ENCODE measurements around the gene SRGAP2B. TPM values are rescaled to one million over a fixed set of nuclear protein-coding genes. Genes with fewer than 3 reads are reported as not detected.
"Not testable (repeated sequence)": the region's sequence is repeated elsewhere in the genome, so short reads cannot be mapped to it uniquely, and the experiment has no call there.

The SRGAP2B gene
- total RNA-seq, 1 donor from 2014 or later, result 11.5 TPM

GRCh38 chr1:145008388-145008787 is 86.7 kb downstream of the SRGAP2B start:
- intact Hi-C loops (cut with DNase I); DNase-seq (ENCODE audit: low spot score): not testable (repeated sequence)

- DNase-seq (ENCODE audit: low spot score); intact Hi-C loops (cut with DNase I): not testable (repeated sequence)
Measured at GRCh38 chr1:145005142-145005541, 90.0 kb downstream of the SRGAP2B start.

GRCh38 chr1:145001381-145001780 is 93.7 kb downstream of the SRGAP2B start:
- DNase-seq (ENCODE audit: low spot score); intact Hi-C loops (cut with DNase I): not testable (repeated sequence)

GRCh38 chr1:145000743-145001326 is 94.3 kb downstream of the SRGAP2B start:
- intact Hi-C loops (cut with DNase I); DNase-seq (ENCODE audit: low spot score): not testable (repeated sequence)

GRCh38 chr1:145000074-145000742 is 94.9 kb downstream of the SRGAP2B start:
- DNase-seq (ENCODE audit: low spot score); intact Hi-C loops (cut with DNase I): not testable (repeated sequence)

GRCh38 chr1:144998981-144999273 is 96.2 kb downstream of the SRGAP2B start:
- DNase-seq (ENCODE audit: low spot score); intact Hi-C loops (cut with DNase I): not testable (repeated sequence)

GRCh38 chr1:144998134-144998980 is 96.8 kb downstream of the SRGAP2B start:
- DNase-seq (ENCODE audit: low spot score); intact Hi-C loops (cut with DNase I): not testable (repeated sequence)

- intact Hi-C loops (cut with DNase I); DNase-seq (ENCODE audit: low spot score): not testable (repeated sequence)
Measured at GRCh38 chr1:144995833-144996410, 99.2 kb downstream of the SRGAP2B start.

- intact Hi-C loops (cut with DNase I); DNase-seq (ENCODE audit: low spot score): not testable (repeated sequence)
Measured at GRCh38 chr1:144992915-144993314, 102.2 kb downstream of the SRGAP2B start.

- intact Hi-C loops (cut with DNase I); DNase-seq (ENCODE audit: low spot score): not testable (repeated sequence)
Measured at GRCh38 chr1:144990611-144991010, 104.5 kb downstream of the SRGAP2B start.

- not testable (repeated sequence) for DNase-seq (ENCODE audit: low spot score)
Measured at GRCh38 chr1:144987131-144987530, 108.0 kb downstream of the SRGAP2B start.

GRCh38 chr1:144986171-144986860 is 108.8 kb downstream of the SRGAP2B start:
- DNase-seq (ENCODE audit: low spot score); intact Hi-C loops (cut with DNase I): not testable (repeated sequence)

More at GRCh38 chr1:144987131-144987530, 108.0 kb downstream of the SRGAP2B start:
- intact Hi-C loops (cut with DNase I), result not testable (repeated sequence)

- intact Hi-C loops (cut with DNase I); DNase-seq (ENCODE audit: low spot score): not testable (repeated sequence)
Measured at GRCh38 chr1:144985550-144986170, 109.5 kb downstream of the SRGAP2B start.

- DNase-seq (ENCODE audit: low spot score); intact Hi-C loops (cut with DNase I): not testable (repeated sequence)
Measured at GRCh38 chr1:144982802-144983525, 112.2 kb downstream of the SRGAP2B start.

GRCh38 chr1:144981157-144981556 is 114.0 kb downstream of the SRGAP2B start:
- DNase-seq (ENCODE audit: low spot score); intact Hi-C loops (cut with DNase I): not testable (repeated sequence)

- DNase-seq (ENCODE audit: low spot score); intact Hi-C loops (cut with DNase I): not testable (repeated sequence)
Measured at GRCh38 chr1:144979960-144980595, 115.0 kb downstream of the SRGAP2B start.

- DNase-seq (ENCODE audit: low spot score); intact Hi-C loops (cut with DNase I): not testable (repeated sequence)
Measured at GRCh38 chr1:144977856-144978255, 117.3 kb downstream of the SRGAP2B start.

- intact Hi-C loops (cut with DNase I); DNase-seq (ENCODE audit: low spot score): not testable (repeated sequence)
Measured at GRCh38 chr1:144971936-144972335, 123.2 kb downstream of the SRGAP2B start.
